HUES64 (cell line): ENCODE data around the gene PCDHB10. TPM values are rescaled to one million over a fixed set of nuclear protein-coding genes. Genes with fewer than 3 reads are reported as not detected.
A peak's percentile ranks its signal among the peaks of the same experiment; 100 is the strongest.
"Not testable (repeated sequence)": the region's sequence is repeated elsewhere in the genome, so short reads cannot be mapped to it uniquely, and the experiment has no call there.

Experiments
- H3K27ac ChIP-seq: 2 replicates; pipeline ENCODE4 v1.7.0; 2013; ENCODE audit warnings: low read depth, low read length, inconsistent platforms
- H3K27me3 ChIP-seq: 2 replicates; pipeline ENCODE4 v1.6.1; 2013; ENCODE audit warnings: mild to moderate bottlenecking, low read length; ENCODE audit not compliant: insufficient read depth
- H3K36me3 ChIP-seq: 2 replicates; pipeline ENCODE4 v1.6.1; 2013; ENCODE audit warnings: mild to moderate bottlenecking, low read length; ENCODE audit not compliant: insufficient read depth
- H3K4me1 ChIP-seq: 2 replicates; pipeline ENCODE4 v1.6.1; 2013; ENCODE audit warnings: mild to moderate bottlenecking, low read length, moderate library complexity; ENCODE audit not compliant: insufficient read depth
- H3K4me3 ChIP-seq: 2 replicates; pipeline ENCODE4 v1.5.1; 2013; ENCODE audit warnings: mild to moderate bottlenecking, low read length, moderate library complexity
- H3K9ac ChIP-seq: 2 replicates; pipeline ENCODE4 v1.6.1; 2013; ENCODE audit warnings: mild to moderate bottlenecking, low read depth, low read length
- H3K9me3 ChIP-seq: 2 replicates; pipeline ENCODE4 v1.6.1; 2013; ENCODE audit warnings: low read depth, low read length; ENCODE audit not compliant: insufficient read depth
- WGBS: fragments of 150-250, 120-280 bp; methylation state at CpG from one replicate; pipeline ENCODE4 v1.1.7; 2013; ENCODE audit warnings: missing lambda C conversion rate; 5-methylcytosine and 5-hydroxymethylcytosine counted together
- polyA plus RNA-seq, 2 experiments: library from polyadenylated mRNA; stranded (reverse); fragments of 50-300 nt; gene quantifications; one replicate each; pipeline ENCODE4 v1.2.3, GENCODE V29; 2013

PCDHB10 gene
- polyA plus RNA-seq (2013, experiment 1 of 2): 1.7 TPM
- polyA plus RNA-seq (2013, experiment 2 of 2): 2.2 TPM

DNA sequence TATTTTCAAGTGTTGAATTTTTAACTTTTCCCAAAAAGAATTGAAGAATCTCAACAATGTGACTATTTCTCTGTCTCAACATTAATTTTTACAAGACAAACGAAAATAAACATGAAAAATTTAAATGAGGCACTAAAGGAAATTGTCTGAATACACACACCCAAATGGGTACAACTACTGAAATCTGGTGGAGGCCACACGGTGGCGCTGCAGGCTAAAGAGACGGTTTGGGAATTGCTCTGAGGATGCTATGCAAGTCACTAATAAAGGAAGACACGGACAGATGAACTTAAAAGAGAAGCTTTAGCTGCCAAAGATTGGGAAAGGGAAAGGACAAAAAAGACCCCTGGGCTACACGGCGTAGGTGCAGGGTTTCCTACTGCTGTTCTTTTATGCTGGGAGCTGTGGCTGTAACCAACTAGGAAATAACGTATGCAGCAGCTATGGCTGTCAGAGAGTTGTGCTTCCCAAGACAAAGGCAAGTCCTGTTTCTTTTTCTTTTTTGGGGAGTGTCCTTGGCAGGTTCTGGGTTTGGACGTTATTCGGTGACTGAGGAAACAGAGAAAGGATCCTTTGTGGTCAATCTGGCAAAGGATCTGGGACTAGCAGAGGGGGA lies at the start of gene PCDHB10:
Gene PCDHB10, plus strand, starts transcription at position 244 of the 616 bp plus-strand sequence. Its CDS starts 200 bp downstream, at position 444.
- Histone ChIP-seq H3K36me3 (no peaks in the 10 kb centered on the region), H3K4me1 (no peaks in the 10 kb centered on the region), H3K4me3 (peak within 1 kb of the TSS; percentile 57), H3K9ac (peak within 1 kb of the TSS; percentile 60; the same call in 1 of the 2 replicates), H3K9me3 (peaks cover 22% of the 10 kb centered on the region; the same call in 1 of the 2 replicates), H3K27me3 (no peaks in the 10 kb centered on the region), H3K27ac (no peak within 1 kb of the TSS)
- 26% methylated on average over 8 of the region's 10 CpGs for WGBS

- Histone ChIP-seq H3K9me3 (peaks cover 9% of the 10 kb centered on the region; the same call in 1 of the 2 replicates), H3K27me3 (no peaks in the 10 kb centered on the region), H3K9ac (no peak within 1 kb of the TSS), H3K36me3 (no peaks in the 10 kb centered on the region), H3K4me3 (no peak within 1 kb of the TSS), H3K27ac (no peak within 1 kb of the TSS), H3K4me1 (no peaks in the 10 kb centered on the region)
- 88% methylated on average over 18 of the region's 18 CpGs for WGBS
Observed at GRCh38 chr5:141149812-141150211, 42.3 kb upstream of the PCDHB10 start, which contains the start of gene PCDHB6. PCDHB6 (plus strand) TSS chr5:141150057; CDS start chr5:141150258, 201 bp downstream.

DNA sequence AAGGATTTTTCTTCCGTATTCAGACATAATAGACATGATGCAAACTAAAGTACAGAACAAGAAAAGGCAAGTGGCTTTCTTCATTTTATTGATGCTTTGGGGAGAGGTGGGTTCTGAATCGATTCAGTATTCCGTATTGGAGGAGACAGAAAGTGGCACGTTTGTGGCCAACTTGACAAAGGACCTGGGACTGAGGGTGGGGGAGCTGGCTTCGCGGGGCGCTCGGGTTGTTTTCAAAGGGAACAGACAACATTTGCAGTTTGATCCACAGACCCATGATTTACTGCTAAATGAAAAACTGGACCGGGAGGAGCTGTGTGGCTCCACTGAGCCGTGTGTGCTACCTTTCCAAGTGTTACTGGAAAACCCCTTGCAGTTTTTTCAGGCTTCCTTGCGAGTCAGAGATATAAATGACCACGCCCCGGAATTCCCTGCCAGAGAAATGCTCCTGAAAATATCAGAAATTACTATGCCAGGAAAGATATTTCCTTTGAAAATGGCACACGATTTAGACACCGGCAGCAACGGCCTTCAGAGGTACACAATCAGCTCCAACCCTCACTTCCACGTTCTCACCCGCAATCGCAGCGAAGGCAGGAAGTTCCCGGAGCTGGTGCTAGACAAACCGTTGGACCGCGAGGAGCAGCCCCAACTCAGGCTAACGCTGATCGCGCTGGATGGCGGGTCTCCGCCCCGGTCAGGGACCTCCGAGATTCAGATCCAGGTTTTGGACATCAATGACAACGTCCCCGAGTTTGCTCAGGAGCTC lies 41.7 kb upstream of the PCDHB10 start:
- 95% methylated on average over 33 of the region's 33 CpGs for WGBS
- H3K4me3 ChIP-seq: no peak overlapping the region
- no peaks in the 10 kb centered on the region for H3K4me1 ChIP-seq
- H3K36me3 ChIP-seq: no peaks in the 10 kb centered on the region
- H3K9me3 ChIP-seq: peaks cover 9% of the 10 kb centered on the region; the same call in 1 of the 2 replicates
- H3K27ac ChIP-seq: no peak overlapping the region
- no peaks in the 10 kb centered on the region for H3K27me3 ChIP-seq
- H3K9ac ChIP-seq: no peak overlapping the region

- Histone ChIP-seq H3K4me3 (no peak overlapping the region), H3K9me3 (peaks cover 9% of the 10 kb centered on the region; the same call in 1 of the 2 replicates), H3K36me3 (no peaks in the 10 kb centered on the region), H3K9ac (no peak overlapping the region), H3K27me3 (no peaks in the 10 kb centered on the region), H3K27ac (no peak overlapping the region), H3K4me1 (no peaks in the 10 kb centered on the region)
- 93% methylated on average over 13 of the region's 13 CpGs for WGBS
Observed at GRCh38 chr5:141150993-141151325, 41.2 kb upstream of the PCDHB10 start.

GRCh38 chr5:141151632-141152031 lies 40.5 kb upstream of the PCDHB10 start:
- 97% methylated on average over 34 of the region's 41 CpGs for WGBS
- H3K36me3 ChIP-seq, H3K27me3 ChIP-seq, H3K4me3 ChIP-seq, H3K27ac ChIP-seq, H3K9ac ChIP-seq, H3K4me1 ChIP-seq: not testable (repeated sequence)
- peaks cover 14% of the 10 kb centered on the region for H3K9me3 ChIP-seq

DNA sequence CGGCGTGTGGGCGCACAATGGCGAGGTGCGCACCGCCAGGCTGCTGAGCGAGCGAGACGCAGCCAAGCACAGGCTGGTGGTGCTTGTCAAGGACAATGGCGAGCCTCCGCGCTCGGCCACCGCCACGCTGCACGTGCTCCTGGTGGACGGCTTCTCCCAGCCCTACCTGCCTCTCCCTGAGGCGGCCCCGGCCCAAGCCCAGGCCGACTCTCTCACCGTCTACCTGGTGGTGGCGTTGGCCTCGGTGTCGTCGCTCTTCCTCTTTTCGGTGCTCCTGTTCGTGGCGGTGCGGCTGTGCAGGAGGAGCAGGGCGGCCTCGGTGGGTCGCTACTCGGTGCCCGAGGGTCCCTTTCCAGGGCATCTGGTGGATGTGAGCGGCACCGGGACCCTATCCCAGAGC lies 40.1 kb upstream of the PCDHB10 start:
- WGBS: 96% methylated on average over 36 of the region's 36 CpGs
- H3K36me3 ChIP-seq, H3K4me1 ChIP-seq, H3K27ac ChIP-seq, H3K27me3 ChIP-seq, H3K4me3 ChIP-seq, H3K9ac ChIP-seq: not testable (repeated sequence)
- H3K9me3 ChIP-seq: peaks cover 17% of the 10 kb centered on the region

DNA sequence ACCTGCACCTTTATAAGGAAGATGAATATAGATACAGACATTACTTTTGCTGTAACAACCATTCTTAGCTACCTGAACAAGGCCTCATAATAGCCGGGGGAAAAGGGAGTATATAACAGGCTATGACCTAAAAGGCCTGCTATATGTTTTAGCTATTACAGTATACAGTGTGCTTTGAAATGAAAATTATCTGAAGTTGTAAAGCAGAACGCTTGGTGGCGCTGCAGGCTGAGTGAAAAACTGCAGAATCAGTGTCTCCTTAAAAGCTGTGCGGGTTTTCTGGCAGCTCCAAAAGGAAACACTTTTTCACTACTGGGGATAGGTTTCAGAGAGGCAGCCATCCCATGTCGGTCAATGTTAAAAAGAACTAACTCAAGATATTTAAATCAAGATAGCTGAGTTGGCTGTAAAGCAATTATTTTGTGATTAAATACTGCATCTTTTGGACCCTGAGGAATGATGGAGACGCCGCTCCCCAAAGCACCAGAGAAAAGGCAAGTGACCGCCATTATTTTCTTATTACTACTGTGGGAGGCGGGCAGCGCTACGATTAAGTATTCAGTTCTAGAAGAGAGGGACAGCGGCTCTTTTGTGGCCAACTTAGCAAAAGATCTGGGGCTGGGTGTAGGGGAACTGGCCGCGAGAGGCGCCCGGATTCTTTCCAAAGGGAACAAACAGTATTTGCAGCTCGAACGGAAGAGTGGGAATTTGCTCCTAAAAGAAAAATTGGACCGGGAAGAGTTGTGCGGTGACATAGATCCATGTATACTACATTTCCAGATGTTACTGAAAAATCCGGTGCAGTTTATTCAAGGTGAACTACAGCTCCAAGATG lies 36.4 kb upstream of the PCDHB10 start:
- H3K4me3 ChIP-seq: peak overlapping the region; percentile 21; the same call in 1 of the 2 replicates
- whole genome bisulfite sequencing: 85% methylated on average over 21 of the region's 21 CpGs
- H3K4me1 ChIP-seq: no peaks in the 10 kb centered on the region
- H3K9me3 ChIP-seq: peaks cover 17% of the 10 kb centered on the region
- no peaks in the 10 kb centered on the region for H3K36me3 ChIP-seq
- H3K27me3 ChIP-seq: no peaks in the 10 kb centered on the region
- H3K9ac ChIP-seq: no peak overlapping the region
- no peak overlapping the region for H3K27ac ChIP-seq

DNA sequence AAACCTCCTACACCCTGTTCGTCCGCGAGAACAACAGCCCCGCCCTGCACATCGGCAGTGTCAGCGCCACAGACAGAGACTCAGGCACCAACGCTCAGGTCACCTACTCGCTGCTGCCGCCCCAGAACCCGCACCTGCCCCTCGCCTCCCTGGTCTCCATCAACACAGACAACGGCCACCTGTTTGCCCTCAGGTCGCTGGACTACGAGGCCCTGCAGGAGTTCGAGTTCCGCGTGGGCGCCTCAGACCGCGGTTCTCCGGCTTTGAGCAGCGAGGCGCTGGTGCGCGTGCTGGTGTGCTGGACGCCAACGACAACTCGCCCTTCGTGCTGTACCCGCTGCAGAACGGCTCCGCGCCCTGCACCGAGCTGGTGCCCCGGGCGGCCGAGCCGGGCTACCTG lies 34.8 kb upstream of the PCDHB10 start:
- 95% methylated on average over 28 of the region's 38 CpGs for WGBS
- H3K4me3 ChIP-seq, H3K4me1 ChIP-seq, H3K27me3 ChIP-seq, H3K36me3 ChIP-seq, H3K27ac ChIP-seq, H3K9ac ChIP-seq: not testable (repeated sequence)
- peaks cover 11% of the 10 kb centered on the region for H3K9me3 ChIP-seq

DNA sequence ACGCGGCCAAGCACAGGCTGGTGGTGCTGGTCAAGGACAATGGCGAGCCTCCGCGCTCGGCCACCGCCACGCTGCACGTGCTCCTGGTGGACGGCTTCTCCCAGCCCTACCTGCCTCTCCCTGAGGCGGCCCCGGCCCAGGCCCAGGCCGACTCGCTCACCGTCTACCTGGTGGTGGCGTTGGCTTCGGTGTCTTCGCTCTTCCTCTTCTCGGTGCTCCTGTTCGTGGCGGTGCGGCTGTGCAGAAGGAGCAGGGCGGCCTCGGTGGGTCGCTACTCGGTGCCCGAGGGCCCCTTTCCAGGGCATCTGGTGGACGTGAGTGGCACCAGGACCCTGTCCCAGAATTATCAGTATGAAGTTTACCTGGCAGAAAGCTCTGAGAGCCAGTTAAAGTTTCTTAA lies 34.3 kb upstream of the PCDHB10 start:
- H3K27me3 ChIP-seq, H3K4me1 ChIP-seq, H3K36me3 ChIP-seq, H3K4me3 ChIP-seq, H3K9ac ChIP-seq, H3K27ac ChIP-seq: not testable (repeated sequence)
- H3K9me3 ChIP-seq: peaks cover 11% of the 10 kb centered on the region
- WGBS: 96% methylated on average over 22 of the region's 28 CpGs

DNA sequence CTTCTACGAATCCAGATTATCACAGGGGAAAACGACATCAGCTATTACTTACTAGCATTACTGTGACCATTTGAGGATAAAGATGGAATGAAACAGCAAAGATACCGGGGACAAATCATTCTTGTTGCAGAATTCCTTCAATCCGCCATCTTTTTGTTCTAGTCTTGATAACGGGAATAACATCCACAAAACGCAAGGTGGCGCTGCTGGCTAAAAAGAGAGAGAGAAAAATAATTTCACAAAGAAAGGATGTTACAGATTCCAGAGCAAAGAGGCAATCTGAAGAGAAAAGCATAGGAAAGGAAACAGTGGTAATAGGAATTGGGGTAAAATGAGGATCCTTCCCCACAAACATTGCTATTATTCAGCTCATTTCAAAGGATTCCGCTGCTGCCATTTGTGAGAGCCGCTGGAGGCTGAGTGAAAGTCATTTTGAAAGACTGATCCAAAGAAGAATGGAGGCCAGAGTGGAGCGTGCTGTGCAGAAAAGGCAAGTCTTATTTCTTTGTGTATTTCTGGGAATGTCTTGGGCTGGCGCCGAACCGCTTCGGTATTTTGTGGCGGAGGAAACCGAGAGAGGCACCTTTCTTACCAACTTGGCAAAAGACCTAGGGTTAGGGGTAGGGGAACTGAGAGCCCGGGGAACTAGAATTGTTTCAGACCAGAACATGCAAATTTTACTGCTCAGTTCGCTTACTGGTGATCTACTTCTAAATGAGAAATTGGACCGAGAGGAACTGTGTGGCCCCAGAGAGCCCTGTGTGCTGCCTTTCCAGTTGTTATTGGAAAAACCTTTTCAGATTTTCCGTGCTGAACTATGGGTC lies 19.6 kb upstream of the PCDHB10 start, which contains the start of gene PCDHB7:
Gene PCDHB7, plus strand, starts transcription at position 264 of the 824 bp plus-strand sequence. Its CDS starts 192 bp downstream, at position 456.
- no peak within 1 kb of the TSS for H3K4me3 ChIP-seq
- H3K27ac ChIP-seq: no peak within 1 kb of the TSS
- WGBS: 75% methylated on average over 19 of the region's 20 CpGs
- H3K27me3 ChIP-seq: no peaks in the 10 kb centered on the region
- H3K9me3 ChIP-seq: 0 out of 2 replicates have a peak, but pooled peaks cover 2% of the 10 kb centered on the region
- no peaks in the 10 kb centered on the region for H3K4me1 ChIP-seq
- no peak within 1 kb of the TSS for H3K9ac ChIP-seq
- no peaks in the 10 kb centered on the region for H3K36me3 ChIP-seq
